T-cell (primary cell): ENCODE measurements around the gene SIGLEC15. TPM values are rescaled to one million over a fixed set of nuclear protein-coding genes. Genes with fewer than 3 reads are reported as not detected.

Experiments
- ATAC-seq, 4 experiments: fragments of 200-7000 bp in 3 of 4; fragments of 150-1000 bp in 1 of 4; cut with Tn5 transposase; replicated peaks in 1 of 4; 1 replicate in 3 of 4; 2 replicates in 1 of 4; pipeline ENCODE4 v1.10.0; 2021; ENCODE audit warnings: moderate library complexity in 3 of 4, mild to moderate bottlenecking in 2 of 4, moderate number of reproducible peaks in 1 of 4
- CTCF ChIA-PET, 2 donors: fragments of 300-600 bp; sonication (Branson Sonifier 250); formaldehyde crosslinking; loops; one replicate each; lab custom pipeline; 2022; ENCODE audit warnings: antibody characterized with exemption in 2 of 2; lab: Charles Lee
- POLR2A ChIA-PET, 2 donors: fragments of 300-600 bp; sonication (Branson Sonifier 250); formaldehyde crosslinking; loops; one replicate each; lab custom pipeline; 2022; ENCODE audit warnings: antibody characterized with exemption in 2 of 2; lab: Charles Lee
- DNase-seq, 35 experiments: peaks; one replicate each; pipeline versions ENCODE4 v3.0.0 to v3.0.0-alpha.2; 2013 to 2023
- H3K27ac ChIP-seq: one replicate; pipeline ENCODE4 v1.5.1; 2013; ENCODE audit warnings: low read length
- H3K27me3 ChIP-seq, 2 experiments: replicated peaks in 1 of 2; 1 replicate in 1 of 2; 2 replicates in 1 of 2; pipeline versions ENCODE4 v1.6.1 to v1.7.0; 2013; ENCODE audit warnings: low read length in 1 of 2, mixed read lengths in 1 of 2; ENCODE audit not compliant: control insufficient read depth in 2 of 2, insufficient read depth in 2 of 2; ENCODE audit errors: extremely low read depth in 1 of 2
- H3K36me3 ChIP-seq, 2 donors: 1 replicate in 1 of 2; 2 replicates in 1 of 2; pipeline versions ENCODE4 v1.6.1 to v1.7.0; 2013; ENCODE audit warnings: low read length in 1 of 2; ENCODE audit not compliant: control insufficient read depth in 2 of 2, insufficient read depth in 1 of 2; ENCODE audit errors: extremely low read depth in 1 of 2
- H3K4me1 ChIP-seq, 2 experiments: 1 replicate in 1 of 2; 2 replicates in 1 of 2; pipeline versions ENCODE4 v1.6.1 to v1.7.0; 2013; ENCODE audit warnings: low read length in 2 of 2, mixed read lengths in 1 of 2; ENCODE audit not compliant: insufficient read depth in 2 of 2, control insufficient read depth in 1 of 2; ENCODE audit errors: extremely low read depth in 1 of 2
- H3K4me3 ChIP-seq, 2 donors: 1 replicate in 1 of 2; 2 replicates in 1 of 2; pipeline versions ENCODE4 v1.5.1 to v1.7.0; 2013; ENCODE audit warnings: mild to moderate bottlenecking in 2 of 2, low read length in 1 of 2, moderate library complexity in 1 of 2; ENCODE audit not compliant: control insufficient read depth in 1 of 2; ENCODE audit errors: extremely low read depth in 1 of 2
- H3K9me3 ChIP-seq: 2 replicates; pipeline ENCODE4 v1.7.0; 2013
- H3K27ac Mint-ChIP-seq, 2 donors: one replicate each; pipeline ENCODE4 v1.8.0; 2020 to 2021; ENCODE audit warnings: mild to moderate bottlenecking in 2 of 2, mixed read lengths in 2 of 2
- H3K27me3 Mint-ChIP-seq, 2 donors: one replicate each; pipeline ENCODE4 v1.8.0; 2021 to 2022; ENCODE audit warnings: mixed read lengths in 2 of 2
- H3K36me3 Mint-ChIP-seq: one replicate; pipeline ENCODE4 v1.8.0; 2021; ENCODE audit warnings: mixed read lengths
- H3K4me1 Mint-ChIP-seq, 3 donors: one replicate each; pipeline ENCODE4 v1.8.0; 2020 to 2022; ENCODE audit warnings: mixed read lengths in 3 of 3, mild to moderate bottlenecking in 1 of 3
- H3K4me3 Mint-ChIP-seq, 3 donors: one replicate each; pipeline ENCODE4 v1.8.0; 2020 to 2022; ENCODE audit warnings: mild to moderate bottlenecking in 3 of 3, mixed read lengths in 3 of 3, moderate library complexity in 3 of 3
- H3K9me3 Mint-ChIP-seq, 3 donors: one replicate each; pipeline ENCODE4 v1.8.0; 2020 to 2022; ENCODE audit warnings: mixed read lengths in 3 of 3
- WGBS: methylation state at CpG from one replicate; pipeline ENCODE4 v1.1.5; 2013; ENCODE audit warnings: missing lambda C conversion rate; ENCODE audit not compliant: insufficient coverage; 5-methylcytosine and 5-hydroxymethylcytosine counted together
- total RNA-seq, 35 experiments: library from RNA in 6 of 35; stranded (reverse) in 6 of 35; fragments of 120-200 nt in 1 of 35; gene quantifications; one replicate each; pipeline versions ENCODE4 v1.2.1 to v1.2.4 and lab custom pipeline; 2013 to 2026

Gene SIGLEC15
- total RNA-seq, 5 donors from 2014 or later (not counting 1 experiment from before 2014, with no cell fraction given): 0.33 TPM; not detected in 4

GRCh38 chr18:45783097-45784075 is 42.1 kb upstream of the SIGLEC15 start:
- Histone ChIP-seq H3K27me3 (peaks cover 0 to 3% of the 10 kb centered on the region in 2 experiments), H3K9me3 (no peaks in the 10 kb centered on the region), H3K4me3 (no peak overlapping the region), H3K27ac (no peak overlapping the region), H3K4me1 (peaks cover 7 to 11% of the 10 kb centered on the region in 2 experiments), H3K36me3 (no peaks in the 10 kb centered on the region)
- ATAC-seq (no peak), DNase-seq (no peak)
- Mint-ChIP-seq H3K27me3 (peaks cover 8 to 9% of the 10 kb centered on the region in 2 donors), H3K4me1 (peaks cover 0 to 5% (median 5%) of the 10 kb centered on the region in 3 donors), H3K4me3 (no peak overlapping the region), H3K9me3 (no peaks in the 10 kb centered on the region), H3K27ac (no peak overlapping the region), H3K36me3 (no peaks in the 10 kb centered on the region)
- WGBS: 96% methylated on average over 3 of the region's 9 CpGs
- ChIA-PET CTCF (no interaction called here), POLR2A (no interaction called here)

GRCh38 chr18:45785134-45785533 is 40.3 kb upstream of the SIGLEC15 start:
- Histone ChIP-seq H3K9me3 (no peaks in the 10 kb centered on the region), H3K27ac (no peak overlapping the region), H3K4me1 (peaks cover 7 to 11% of the 10 kb centered on the region in 2 experiments), H3K27me3 (peaks cover 0 to 3% of the 10 kb centered on the region in 2 experiments), H3K36me3 (no peaks in the 10 kb centered on the region), H3K4me3 (peak overlapping the region in 1 of 2 donors; percentile 16)
- Mint-ChIP-seq H3K4me1 (peaks cover 0 to 5% (median 5%) of the 10 kb centered on the region in 3 donors), H3K36me3 (no peaks in the 10 kb centered on the region), H3K27ac (peak overlapping the region; percentile 26 to 50), H3K27me3 (peaks cover 4% of the 10 kb centered on the region in 2 donors), H3K9me3 (no peaks in the 10 kb centered on the region), H3K4me3 (peak overlapping the region in 1 of 3 donors; percentile 18)
- ChIA-PET CTCF (no interaction called here), POLR2A (no interaction called here)
- ATAC-seq: peak in 3 of 4 experiments; percentile 45 to 54 (median 53)
- 39% methylated on average over 3 of the region's 4 CpGs for WGBS
- peak in 15 of 35 experiments; percentile 4 to 38 (median 12) for DNase-seq

GRCh38 chr18:45786941-45787340 is 38.5 kb upstream of the SIGLEC15 start:
- peaks cover 0 to 5% (median 5%) of the 10 kb centered on the region in 3 donors for H3K4me1 Mint-ChIP-seq
- peaks cover 2 to 8% (median 4%) of the 10 kb centered on the region in 3 donors for H3K9me3 Mint-ChIP-seq
- no peak overlapping the region for H3K4me3 Mint-ChIP-seq
- H3K9me3 ChIP-seq: no peaks in the 10 kb centered on the region
- no peak for DNase-seq
- no peaks in the 10 kb centered on the region for H3K36me3 ChIP-seq
- H3K27ac Mint-ChIP-seq: no peak overlapping the region
- H3K36me3 Mint-ChIP-seq: no peaks in the 10 kb centered on the region
- CTCF ChIA-PET: no interaction called here
- H3K27me3 ChIP-seq: no peaks in the 10 kb centered on the region
- peaks cover 7 to 11% of the 10 kb centered on the region in 2 experiments for H3K4me1 ChIP-seq
- H3K27ac ChIP-seq: no peak overlapping the region
- H3K4me3 ChIP-seq: no peak overlapping the region
- H3K27me3 Mint-ChIP-seq: peaks cover under 1 to 4% of the 10 kb centered on the region in 2 donors
- POLR2A ChIA-PET: no interaction called here
- WGBS: no CpG with 5 or more reads among the region's 3 CpGs
- ATAC-seq: no peak

GRCh38 chr18:45787346-45787745 is 38.1 kb upstream of the SIGLEC15 start:
- H3K36me3 ChIP-seq: no peaks in the 10 kb centered on the region
- Mint-ChIP-seq H3K27ac (no peak overlapping the region), H3K36me3 (no peaks in the 10 kb centered on the region), H3K9me3 (peaks cover 2 to 9% (median 4%) of the 10 kb centered on the region in 3 donors), H3K27me3 (peaks cover 0 to 4% of the 10 kb centered on the region in 2 donors), H3K4me1 (peaks cover 0 to 5% (median 5%) of the 10 kb centered on the region in 3 donors), H3K4me3 (no peak overlapping the region)
- ATAC-seq (no peak), DNase-seq (no peak)
- H3K4me1 ChIP-seq: peaks cover 7 to 11% of the 10 kb centered on the region in 2 experiments
- 89% methylated on average over 1 of the region's 1 CpG for WGBS
- no peaks in the 10 kb centered on the region for H3K9me3 ChIP-seq
- no peaks in the 10 kb centered on the region for H3K27me3 ChIP-seq
- CTCF ChIA-PET: no interaction called here
- H3K27ac ChIP-seq: no peak overlapping the region
- POLR2A ChIA-PET: no interaction called here
- no peak overlapping the region for H3K4me3 ChIP-seq

GRCh38 chr18:45788861-45789260 is 36.6 kb upstream of the SIGLEC15 start:
- H3K27me3 Mint-ChIP-seq: peaks cover 0 to 4% of the 10 kb centered on the region in 2 donors
- WGBS: no CpG with 5 or more reads among the region's 3 CpGs
- DNase-seq (no peak), ATAC-seq (no peak)
- Histone ChIP-seq H3K36me3 (no peaks in the 10 kb centered on the region), H3K27ac (no peak overlapping the region), H3K9me3 (no peaks in the 10 kb centered on the region), H3K4me3 (no peak overlapping the region), H3K27me3 (no peaks in the 10 kb centered on the region), H3K4me1 (peaks cover 7 to 9% of the 10 kb centered on the region in 2 experiments)
- no peak overlapping the region for H3K4me3 Mint-ChIP-seq
- H3K27ac Mint-ChIP-seq: no peak overlapping the region
- peaks cover 0 to 5% (median 5%) of the 10 kb centered on the region in 3 donors for H3K4me1 Mint-ChIP-seq
- no peaks in the 10 kb centered on the region for H3K36me3 Mint-ChIP-seq
- CTCF ChIA-PET: no interaction called here
- peaks cover 2 to 9% (median 4%) of the 10 kb centered on the region in 3 donors for H3K9me3 Mint-ChIP-seq
- POLR2A ChIA-PET: interaction anchor here in 1 of 2 donors (0.6 kb wide), 1 partner anchor 34 kb away, joined by 3 read pairs; no protein-coding TSS in a partner anchor

GRCh38 chr18:45792506-45793263 is 32.8 kb upstream of the SIGLEC15 start:
- H3K4me1 ChIP-seq: no peaks in the 10 kb centered on the region
- CTCF ChIA-PET: interaction anchor here in 1 of 2 donors (0.6 kb wide), 1 partner anchor 125 kb away, joined by 3 read pairs; no protein-coding TSS in a partner anchor
- ATAC-seq (no peak), DNase-seq (no peak)
- no peaks in the 10 kb centered on the region for H3K9me3 ChIP-seq
- H3K27me3 Mint-ChIP-seq: peaks cover 0 to under 1% of the 10 kb centered on the region in 2 donors
- no peaks in the 10 kb centered on the region for H3K4me1 Mint-ChIP-seq
- POLR2A ChIA-PET: no interaction called here
- H3K36me3 Mint-ChIP-seq: no peaks in the 10 kb centered on the region
- H3K27ac Mint-ChIP-seq: no peak overlapping the region
- no peaks in the 10 kb centered on the region for H3K36me3 ChIP-seq
- H3K27ac ChIP-seq: no peak overlapping the region
- peaks cover 2 to 9% (median 4%) of the 10 kb centered on the region in 3 donors for H3K9me3 Mint-ChIP-seq
- H3K27me3 ChIP-seq: no peaks in the 10 kb centered on the region
- H3K4me3 Mint-ChIP-seq: no peak overlapping the region
- no peak overlapping the region for H3K4me3 ChIP-seq
- 77% methylated on average over 3 of the region's 5 CpGs for WGBS
